Measurements from ENCODE around the gene NOP14.

Gene NOP14

DNA sequence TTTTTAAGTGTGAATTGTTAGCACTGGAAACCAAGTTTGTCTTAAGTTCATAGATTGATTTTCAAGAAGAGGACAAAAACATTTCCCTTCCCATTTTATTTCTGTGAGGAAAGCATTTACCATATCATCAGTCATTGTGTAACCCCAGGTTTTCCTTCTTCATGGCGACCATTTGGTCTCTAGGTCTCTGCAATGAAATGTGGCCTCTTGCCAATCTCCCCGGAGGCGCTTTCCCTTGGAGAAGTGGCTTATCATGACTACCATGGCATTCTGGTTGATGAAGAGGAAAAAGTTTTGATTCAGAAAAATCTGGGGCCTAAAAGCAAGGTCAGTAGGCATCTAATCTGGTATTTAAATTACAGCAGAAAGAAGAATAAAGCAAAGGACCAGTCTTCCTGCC is 65.2 kb downstream of the NOP14 start:
- H3K27ac ChIP-seq = no peak overlapping the region

DNA sequence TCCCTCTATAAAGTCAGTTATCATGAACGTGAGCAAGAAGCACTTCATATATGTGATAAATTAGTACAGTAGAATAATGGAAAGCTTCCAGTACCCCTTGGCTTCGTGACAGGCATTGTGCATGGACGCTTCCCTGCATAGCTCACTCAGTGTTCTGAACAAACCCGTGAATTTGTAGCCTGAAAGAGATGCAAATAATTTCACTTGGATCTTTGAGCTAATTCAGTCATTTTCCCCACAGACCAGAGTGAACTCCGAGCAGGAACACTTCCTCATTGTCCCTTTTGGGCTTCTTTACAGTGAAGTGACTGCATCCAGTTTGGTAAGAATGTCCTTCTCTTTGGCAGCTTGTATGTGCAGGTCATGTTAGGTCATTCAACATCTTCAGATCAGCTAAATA is 69.4 kb downstream of the NOP14 start:
- H3K27ac ChIP-seq = no peak overlapping the region
- no peak for TF ChIP-seq ZFX (IDR thresholded peaks at IDR 0.05; ENCODE audit: borderline replicate concordance)
- TF ChIP-seq, protein P1, sequence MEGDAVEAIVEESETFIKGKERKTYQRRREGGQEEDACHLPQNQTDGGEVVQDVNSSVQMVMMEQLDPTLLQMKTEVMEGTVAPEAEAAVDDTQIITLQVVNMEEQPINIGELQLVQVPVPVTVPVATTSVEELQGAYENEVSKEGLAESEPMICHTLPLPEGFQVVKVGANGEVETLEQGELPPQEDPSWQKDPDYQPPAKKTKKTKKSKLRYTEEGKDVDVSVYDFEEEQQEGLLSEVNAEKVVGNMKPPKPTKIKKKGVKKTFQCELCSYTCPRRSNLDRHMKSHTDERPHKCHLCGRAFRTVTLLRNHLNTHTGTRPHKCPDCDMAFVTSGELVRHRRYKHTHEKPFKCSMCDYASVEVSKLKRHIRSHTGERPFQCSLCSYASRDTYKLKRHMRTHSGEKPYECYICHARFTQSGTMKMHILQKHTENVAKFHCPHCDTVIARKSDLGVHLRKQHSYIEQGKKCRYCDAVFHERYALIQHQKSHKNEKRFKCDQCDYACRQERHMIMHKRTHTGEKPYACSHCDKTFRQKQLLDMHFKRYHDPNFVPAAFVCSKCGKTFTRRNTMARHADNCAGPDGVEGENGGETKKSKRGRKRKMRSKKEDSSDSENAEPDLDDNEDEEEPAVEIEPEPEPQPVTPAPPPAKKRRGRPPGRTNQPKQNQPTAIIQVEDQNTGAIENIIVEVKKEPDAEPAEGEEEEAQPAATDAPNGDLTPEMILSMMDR (IDR thresholded peaks at IDR 0.05) = no peak

More for the DNA sequence above, 65.2 kb downstream of the NOP14 start:
- TF ChIP-seq ZFX (IDR thresholded peaks at IDR 0.05; ENCODE audit: borderline replicate concordance) = no peak
- TF ChIP-seq, protein P1 (IDR thresholded peaks at IDR 0.05) = no peak

DNA sequence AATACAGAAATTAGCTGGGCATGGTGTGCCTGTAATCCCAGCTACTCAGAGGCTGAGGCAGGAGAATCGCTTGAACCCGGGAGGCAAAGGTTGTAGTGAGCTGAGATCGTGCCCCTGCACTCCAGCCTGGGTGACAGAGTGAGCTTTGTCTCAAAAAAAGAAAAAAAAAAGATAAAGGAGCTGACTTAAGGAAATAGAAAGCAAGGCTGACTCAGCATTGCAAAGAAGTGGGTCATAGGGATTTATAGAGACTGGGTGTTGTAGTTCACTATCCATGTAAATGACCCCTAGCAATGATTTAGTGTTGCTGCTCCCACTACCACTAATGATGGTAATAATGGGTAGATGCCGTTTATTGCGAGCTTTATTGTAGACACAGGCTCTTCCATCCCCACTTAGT is 71.9 kb downstream of the NOP14 start:
- no peak for TF ChIP-seq ZFX (IDR thresholded peaks at IDR 0.05; ENCODE audit: borderline replicate concordance)
- TF ChIP-seq, protein P1 (IDR thresholded peaks at IDR 0.05) = no peak

DNA sequence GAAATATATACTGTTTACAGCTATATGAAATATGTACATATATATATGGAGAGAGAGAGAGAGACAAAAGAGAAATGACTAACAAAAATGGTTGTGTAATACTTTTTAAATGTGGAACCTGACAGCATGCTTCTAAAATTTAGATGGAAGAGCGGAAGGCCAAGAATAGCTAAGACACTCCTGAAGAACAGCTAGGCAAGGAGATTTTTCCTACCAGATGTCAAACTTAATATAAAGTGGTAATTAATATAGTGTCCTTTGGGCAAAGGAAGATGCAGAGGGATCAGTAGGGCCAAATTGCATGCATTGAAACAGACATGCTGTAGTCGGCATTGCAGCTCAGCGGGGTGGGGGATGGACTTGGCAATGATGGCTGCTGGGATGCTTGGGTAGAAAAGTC is 74.3 kb downstream of the NOP14 start:
- TF ChIP-seq, protein P1 (IDR thresholded peaks at IDR 0.05) = no peak
- no peak for TF ChIP-seq ZFX (IDR thresholded peaks at IDR 0.05; ENCODE audit: borderline replicate concordance)

More for the DNA sequence above, 71.9 kb downstream of the NOP14 start:
- H3K27ac ChIP-seq = no peak overlapping the region

More for the DNA sequence above, 74.3 kb downstream of the NOP14 start:
- H3K27ac ChIP-seq = no peak overlapping the region

Data from 22Rv1 (cell line).